Measurements from ENCODE around the gene HINT2.

HINT2 gene

DNA sequence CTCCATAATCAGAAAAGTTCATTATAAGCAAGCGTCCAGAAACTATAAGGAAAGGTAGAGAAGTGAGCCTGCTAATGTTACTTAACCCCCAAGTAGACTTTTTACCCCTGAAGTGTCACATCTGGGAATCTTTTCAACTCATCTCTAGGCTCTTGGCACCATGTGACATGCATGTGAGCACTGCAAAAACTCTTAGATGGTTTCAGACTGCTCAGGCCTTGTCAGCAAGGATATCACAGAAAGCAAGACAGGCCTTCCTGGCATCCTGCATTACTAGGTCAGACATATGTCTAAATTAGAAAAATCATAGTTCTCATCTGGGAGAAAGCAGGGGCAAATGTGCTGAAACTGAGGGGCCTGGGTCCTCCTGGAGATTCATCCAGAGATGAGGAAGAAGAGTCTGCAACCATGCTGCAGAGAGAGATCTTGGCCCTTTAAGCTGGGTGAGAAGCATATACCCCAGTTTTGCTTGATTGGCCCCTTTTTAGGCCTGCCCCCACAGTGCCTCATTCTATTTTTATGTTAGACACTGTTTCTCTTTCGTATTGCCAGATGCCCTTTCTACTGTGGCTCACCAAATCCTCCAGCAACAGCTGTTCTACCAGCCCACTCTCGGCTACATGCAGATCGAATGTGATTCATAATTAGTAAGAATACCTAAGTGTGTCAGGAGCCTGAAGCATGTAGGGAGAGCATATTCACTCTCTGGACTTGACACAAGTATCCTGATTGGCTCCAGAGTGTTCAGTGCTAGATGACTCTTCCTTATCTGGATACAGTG lies 33.1 kb upstream of the HINT2 start:
- no peak for FAIRE-seq
- DNase-seq (ENCODE audit: insufficient read length, low spot score) = no peak
- TF ChIP-seq, protein P1, sequence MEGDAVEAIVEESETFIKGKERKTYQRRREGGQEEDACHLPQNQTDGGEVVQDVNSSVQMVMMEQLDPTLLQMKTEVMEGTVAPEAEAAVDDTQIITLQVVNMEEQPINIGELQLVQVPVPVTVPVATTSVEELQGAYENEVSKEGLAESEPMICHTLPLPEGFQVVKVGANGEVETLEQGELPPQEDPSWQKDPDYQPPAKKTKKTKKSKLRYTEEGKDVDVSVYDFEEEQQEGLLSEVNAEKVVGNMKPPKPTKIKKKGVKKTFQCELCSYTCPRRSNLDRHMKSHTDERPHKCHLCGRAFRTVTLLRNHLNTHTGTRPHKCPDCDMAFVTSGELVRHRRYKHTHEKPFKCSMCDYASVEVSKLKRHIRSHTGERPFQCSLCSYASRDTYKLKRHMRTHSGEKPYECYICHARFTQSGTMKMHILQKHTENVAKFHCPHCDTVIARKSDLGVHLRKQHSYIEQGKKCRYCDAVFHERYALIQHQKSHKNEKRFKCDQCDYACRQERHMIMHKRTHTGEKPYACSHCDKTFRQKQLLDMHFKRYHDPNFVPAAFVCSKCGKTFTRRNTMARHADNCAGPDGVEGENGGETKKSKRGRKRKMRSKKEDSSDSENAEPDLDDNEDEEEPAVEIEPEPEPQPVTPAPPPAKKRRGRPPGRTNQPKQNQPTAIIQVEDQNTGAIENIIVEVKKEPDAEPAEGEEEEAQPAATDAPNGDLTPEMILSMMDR (IDR thresholded peaks at IDR 0.05; ENCODE audit: insufficient read depth, missing control alignments) = no peak

DNA sequence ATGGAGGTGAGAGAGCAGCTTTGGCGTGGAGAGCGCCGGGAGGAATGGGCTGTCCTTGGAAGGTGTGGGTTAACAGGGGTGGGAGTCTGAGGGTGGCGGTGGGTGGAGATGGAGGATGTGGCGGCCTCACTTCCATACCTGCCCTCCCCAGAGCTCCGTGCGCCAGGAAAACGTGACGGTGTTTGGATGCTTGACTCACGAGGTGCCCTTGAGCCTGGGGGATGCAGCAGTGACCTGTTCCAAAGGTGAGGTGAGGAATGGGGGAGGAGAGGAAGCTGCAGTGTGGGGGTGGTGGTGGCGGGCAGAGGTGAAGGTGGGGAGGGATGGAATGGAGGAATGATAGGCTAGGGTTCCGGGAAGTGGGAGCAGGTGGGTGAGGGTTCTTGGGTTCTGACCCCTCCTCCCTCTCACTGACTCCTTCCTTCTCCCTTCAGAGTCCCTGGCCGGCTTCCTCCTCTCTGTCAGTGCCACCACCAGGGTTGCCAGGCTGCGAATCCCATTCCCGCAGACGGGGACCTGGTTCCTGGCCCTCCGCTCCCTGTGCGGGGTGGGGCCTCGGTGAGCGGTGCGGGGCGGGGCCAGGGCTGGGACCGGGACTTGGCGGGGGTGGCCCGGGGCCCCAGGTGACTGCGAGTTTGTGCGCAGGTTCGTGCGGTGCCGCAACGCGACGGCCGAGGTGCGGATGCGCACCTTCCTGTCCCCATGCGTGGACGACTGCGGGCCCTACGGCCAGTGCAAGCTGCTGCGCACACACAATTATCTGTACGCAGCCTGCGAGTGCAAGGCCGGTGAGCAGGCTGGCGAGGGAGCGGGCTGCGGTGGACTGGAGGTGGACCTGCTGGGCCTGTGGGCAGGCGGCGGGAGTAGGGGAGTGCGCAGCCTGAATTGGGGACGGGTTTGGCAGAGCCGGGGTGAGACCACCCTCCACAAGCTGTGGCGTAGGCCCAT lies 31.3 kb upstream of the HINT2 start:
- DNase-seq (ENCODE audit: insufficient read length, low spot score) = no peak
- TF ChIP-seq, protein P1 (IDR thresholded peaks at IDR 0.05; ENCODE audit: insufficient read depth, missing control alignments) = no peak
- FAIRE-seq = no peak

DNA sequence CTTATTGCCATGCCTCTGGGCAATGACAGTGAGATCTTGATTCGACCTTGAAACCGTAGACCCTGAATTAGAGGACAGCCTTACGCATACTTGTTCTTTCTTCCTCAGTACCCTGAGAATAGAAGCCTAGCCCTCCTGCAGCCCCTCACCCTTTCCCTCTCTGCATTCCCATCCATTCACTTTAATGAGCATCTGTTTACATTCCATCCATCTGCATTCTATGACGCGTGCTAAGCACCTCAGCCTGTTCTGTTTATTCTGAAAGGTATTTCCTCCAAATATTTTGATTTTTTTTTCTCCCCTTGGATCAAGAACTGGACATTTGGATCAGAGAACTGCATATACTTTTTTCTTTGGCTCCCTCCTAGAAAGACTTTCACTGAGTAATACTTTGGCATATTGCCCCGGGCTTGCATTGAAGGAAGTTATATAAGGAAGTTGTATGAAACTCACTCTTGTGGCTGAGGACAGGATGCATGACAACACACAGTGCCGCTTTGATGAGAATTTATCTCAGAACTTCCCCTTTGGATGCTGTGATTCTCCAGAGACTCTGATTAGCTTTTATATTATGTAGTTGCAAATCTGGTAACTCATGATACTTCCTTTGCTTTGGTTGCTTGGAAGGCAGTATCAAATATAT lies 29.9 kb upstream of the HINT2 start:
- TF ChIP-seq, protein P1 (IDR thresholded peaks at IDR 0.05; ENCODE audit: insufficient read depth, missing control alignments) = no peak
- DNase-seq (ENCODE audit: insufficient read length, low spot score) (no peak), FAIRE-seq (no peak)

GRCh38 chr9:35842795-35843194 lies 28.0 kb upstream of the HINT2 start:
- FAIRE-seq (no peak), DNase-seq (ENCODE audit: insufficient read length, low spot score) (no peak)
- TF ChIP-seq, protein P1 (IDR thresholded peaks at IDR 0.05; ENCODE audit: insufficient read depth, missing control alignments) = no peak

DNA sequence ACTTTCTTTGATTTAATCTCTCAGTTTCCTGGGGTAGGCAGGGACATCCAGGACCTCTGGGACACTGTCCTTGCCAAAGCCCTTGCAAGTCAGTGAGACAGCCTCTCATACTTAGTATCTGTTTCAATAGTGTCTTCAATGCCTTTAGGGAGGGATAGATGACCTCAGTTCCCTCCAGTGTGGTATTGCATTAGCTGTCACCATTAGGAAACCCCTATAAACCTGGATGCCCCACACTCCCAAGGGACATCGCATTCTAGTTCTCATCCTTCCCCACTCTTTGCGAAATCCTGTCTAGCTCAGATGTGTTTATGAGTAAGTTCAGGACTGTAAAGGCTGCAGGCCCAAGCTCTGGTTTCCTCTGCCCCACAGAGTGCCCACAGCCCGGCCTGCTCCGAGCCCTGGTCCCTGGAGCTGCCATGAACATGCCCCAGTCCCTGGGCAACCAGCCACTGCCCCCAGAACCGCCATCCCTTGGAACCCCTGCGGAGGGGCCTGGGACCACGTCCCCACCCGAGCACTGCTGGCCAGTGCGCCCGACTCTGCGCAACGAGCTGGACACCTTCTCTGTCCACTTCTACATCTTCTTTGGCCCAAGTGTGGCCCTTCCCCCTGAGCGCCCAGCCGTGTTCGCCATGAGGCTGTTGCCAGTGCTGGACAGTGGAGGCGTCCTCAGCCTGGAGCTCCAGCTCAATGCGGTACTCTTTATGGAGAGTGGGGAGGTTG lies 27.3 kb upstream of the HINT2 start:
- TF ChIP-seq, protein P1 (IDR thresholded peaks at IDR 0.05; ENCODE audit: insufficient read depth, missing control alignments) = no peak
- DNase-seq (ENCODE audit: insufficient read length, low spot score) = no peak
- FAIRE-seq = no peak

- no peak for FAIRE-seq
- TF ChIP-seq, protein P1 (IDR thresholded peaks at IDR 0.05; ENCODE audit: insufficient read depth, missing control alignments) = no peak
Observed at GRCh38 chr9:35841645-35841900, 26.7 kb upstream of the HINT2 start.

More at GRCh38 chr9:35841645-35841900, 26.7 kb upstream of the HINT2 start:
- DNase-seq (ENCODE audit: insufficient read length, low spot score) = no peak

Data from D721Med (cell line).